Duodenal mucosa (tissue), 2 donors: ENCODE results near the gene GZMM.
A peak's percentile ranks its signal among the peaks of the same experiment; 100 is the strongest.

Experiments used
- H3K27ac ChIP-seq: one replicate; pipeline ENCODE4 v1.7.0; 2013; ENCODE audit warnings: low read depth, low read length
- H3K27me3 ChIP-seq, 2 donors: one replicate each; pipeline ENCODE4 v1.7.0; 2013; ENCODE audit warnings: low read length in 2 of 2, control low read depth in 1 of 2; ENCODE audit not compliant: insufficient read depth in 2 of 2, control insufficient read depth in 1 of 2
- H3K36me3 ChIP-seq, 2 donors: one replicate each; pipeline ENCODE4 v1.7.0; 2013; ENCODE audit warnings: low read length in 2 of 2, control low read depth in 1 of 2; ENCODE audit not compliant: insufficient read depth in 2 of 2, control insufficient read depth in 1 of 2
- H3K4me1 ChIP-seq, 2 donors: one replicate each; pipeline ENCODE4 v1.7.0; 2013; ENCODE audit warnings: low read length in 2 of 2, control low read depth in 1 of 2; ENCODE audit not compliant: insufficient read depth in 2 of 2, control insufficient read depth in 1 of 2
- H3K4me3 ChIP-seq, 2 donors: one replicate each; pipeline ENCODE4 v1.7.0; 2013; ENCODE audit warnings: low read length in 2 of 2, low read depth in 1 of 2
- H3K9ac ChIP-seq, 2 donors: one replicate each; pipeline ENCODE4 v1.7.0; 2013; ENCODE audit warnings: low read length in 2 of 2, low read depth in 1 of 2
- H3K9me3 ChIP-seq, 2 donors: one replicate each; pipeline ENCODE4 v1.7.0; 2013; ENCODE audit warnings: low read length in 2 of 2, control low read depth in 1 of 2; ENCODE audit not compliant: control insufficient read depth in 1 of 2

Gene GZMM

GRCh38 chr19:567296-567900 is 23.5 kb downstream of the GZMM start:
- no peak overlapping the region for H3K9ac ChIP-seq
- H3K27ac ChIP-seq: no peak overlapping the region
- peaks cover 0 to 9% of the 10 kb centered on the region in 2 donors for H3K4me1 ChIP-seq
- H3K4me3 ChIP-seq: no peak overlapping the region
- H3K27me3 ChIP-seq: no peaks in the 10 kb centered on the region
- no peaks in the 10 kb centered on the region for H3K9me3 ChIP-seq
- no peaks in the 10 kb centered on the region for H3K36me3 ChIP-seq

DNA sequence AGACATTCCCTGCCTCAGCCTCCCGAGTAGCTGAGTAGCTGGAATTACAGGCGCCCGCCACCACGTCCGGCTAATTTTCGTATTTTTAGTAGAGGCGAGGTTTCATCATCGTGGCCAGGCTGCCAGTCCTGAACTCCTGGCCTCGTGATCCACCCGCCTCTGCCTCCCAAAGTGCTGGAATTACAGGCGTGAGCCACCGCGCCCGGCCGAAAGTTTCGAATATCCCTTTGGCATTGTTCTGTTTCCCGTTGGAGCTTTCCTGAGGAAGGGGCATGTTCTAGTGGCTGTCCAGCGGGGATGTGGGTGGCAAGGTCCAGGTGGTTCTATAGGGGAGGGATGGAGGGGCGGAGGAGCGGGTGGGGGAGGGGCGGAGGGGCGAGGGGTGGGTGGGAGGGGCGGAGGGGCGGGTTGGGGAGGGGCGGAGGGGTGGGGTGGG is 26.4 kb downstream of the GZMM start:
- Histone ChIP-seq H3K4me1 (peaks cover 8 to 26% of the 10 kb centered on the region in 2 donors), H3K9ac (no peak overlapping the region), H3K27me3 (no peaks in the 10 kb centered on the region), H3K9me3 (no peaks in the 10 kb centered on the region), H3K27ac (no peak overlapping the region), H3K4me3 (no peak overlapping the region), H3K36me3 (no peaks in the 10 kb centered on the region)

DNA sequence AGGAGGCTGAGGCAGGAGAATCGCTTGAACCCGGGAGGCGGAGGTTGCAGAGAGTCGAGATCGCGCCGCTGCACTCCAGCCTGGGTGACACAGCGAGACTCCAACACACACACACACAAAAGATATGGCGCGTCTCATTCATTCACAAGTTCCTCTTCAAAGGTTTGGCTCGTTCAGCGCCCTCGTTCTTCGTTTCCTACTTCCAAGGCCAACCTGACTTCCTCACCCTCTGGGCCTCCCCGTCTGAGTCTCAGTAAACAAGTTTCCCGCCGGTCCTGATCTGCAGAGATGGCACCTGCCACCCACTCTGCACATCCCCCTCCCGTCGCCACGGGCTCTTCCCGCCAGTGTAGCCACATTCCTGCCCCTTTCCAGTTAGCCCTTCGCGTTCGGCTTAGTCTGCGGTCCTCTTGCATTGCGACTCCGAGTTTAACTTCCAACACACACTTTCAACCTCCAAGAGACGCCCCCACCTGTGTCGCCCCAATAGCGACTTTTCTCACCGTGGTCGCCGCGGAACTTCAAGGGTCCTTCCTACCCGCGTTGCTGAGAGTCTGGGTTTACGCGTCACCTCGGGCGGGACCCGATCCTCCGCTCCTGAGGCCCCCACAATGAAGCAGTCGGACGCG is 27.2 kb downstream of the GZMM start:
- no peaks in the 10 kb centered on the region for H3K27me3 ChIP-seq
- H3K9ac ChIP-seq: peak overlapping the region; percentile 40 to 76
- H3K27ac ChIP-seq: peak overlapping the region; percentile 33
- H3K4me1 ChIP-seq: peaks cover 12 to 32% of the 10 kb centered on the region in 2 donors
- H3K36me3 ChIP-seq: no peaks in the 10 kb centered on the region
- H3K4me3 ChIP-seq: peak overlapping the region; percentile 66 to 79
- H3K9me3 ChIP-seq: no peaks in the 10 kb centered on the region

DNA sequence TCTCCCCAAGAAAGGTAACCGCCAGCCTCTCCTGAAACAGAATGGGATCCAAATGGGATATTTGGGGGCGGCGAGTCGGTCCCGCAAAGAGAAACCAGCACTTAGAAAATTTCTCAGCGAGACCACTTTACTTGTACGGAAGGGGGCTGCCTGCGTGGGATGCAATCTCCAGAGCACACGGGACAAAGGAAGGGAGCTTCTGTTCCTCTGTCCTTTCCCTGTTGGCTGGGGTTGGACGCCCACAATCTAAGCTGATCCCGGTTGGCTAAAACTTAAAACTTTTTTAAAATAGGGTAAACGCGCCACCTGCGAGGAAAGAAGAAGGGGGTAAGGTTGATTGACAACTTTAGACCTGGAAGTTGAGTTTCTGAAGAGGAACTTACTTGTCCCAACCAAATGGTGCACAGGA is 27.7 kb downstream of the GZMM start:
- H3K9me3 ChIP-seq: no peaks in the 10 kb centered on the region
- peak overlapping the region; percentile 40 to 76 for H3K9ac ChIP-seq
- H3K36me3 ChIP-seq: peaks cover 0 to under 1% of the 10 kb centered on the region in 2 donors
- peak overlapping the region; percentile 33 for H3K27ac ChIP-seq
- peaks cover 14 to 35% of the 10 kb centered on the region in 2 donors for H3K4me1 ChIP-seq
- peak overlapping the region; percentile 66 to 79 for H3K4me3 ChIP-seq
- H3K27me3 ChIP-seq: no peaks in the 10 kb centered on the region

DNA sequence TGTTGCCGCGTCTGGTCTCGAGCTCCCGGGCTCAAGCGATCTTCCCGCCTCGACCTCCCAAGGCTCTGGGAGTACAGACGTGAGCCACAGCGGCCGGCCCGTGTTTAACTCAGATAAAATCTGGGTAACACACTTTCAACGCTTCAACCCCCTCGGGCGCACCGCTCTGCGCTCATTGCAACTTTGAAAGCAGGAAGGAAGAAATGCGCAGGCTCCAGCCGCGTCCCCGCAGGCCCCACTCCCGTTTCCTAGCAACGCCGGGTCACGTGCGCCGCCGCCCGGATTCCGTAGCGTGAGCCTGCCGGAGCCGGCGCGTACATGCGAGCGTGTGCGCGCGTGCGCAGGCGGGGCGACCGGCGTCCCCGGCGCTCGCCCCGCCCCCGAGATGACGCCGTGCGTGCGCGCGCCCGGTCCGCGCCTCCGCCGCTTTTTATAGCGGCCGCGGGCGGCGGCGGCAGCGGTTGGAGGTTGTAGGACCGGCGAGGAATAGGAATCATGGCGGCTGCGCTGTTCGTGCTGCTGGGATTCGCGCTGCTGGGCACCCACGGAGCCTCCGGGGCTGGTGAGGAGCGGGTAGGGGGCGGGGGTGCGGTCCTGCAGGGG is 28.4 kb downstream of the GZMM start, which contains the start of gene BSG:
TSS of gene BSG (plus strand) at position 457 of the 603 bp plus-strand sequence. CDS start at position 496, 39 bp downstream.
- Histone ChIP-seq H3K4me1 (peaks cover 14 to 35% of the 10 kb centered on the region in 2 donors), H3K36me3 (peaks cover 0 to 5% of the 10 kb centered on the region in 2 donors), H3K27ac (peak within 1 kb of the TSS; percentile 73), H3K4me3 (peak within 1 kb of the TSS; percentile 90 to 96), H3K9me3 (no peaks in the 10 kb centered on the region), H3K9ac (peak within 1 kb of the TSS; percentile 88 to 92), H3K27me3 (no peaks in the 10 kb centered on the region)

GRCh38 chr19:572743-573518 is 29.1 kb downstream of the GZMM start:
- peaks cover 14 to 35% of the 10 kb centered on the region in 2 donors for H3K4me1 ChIP-seq
- H3K36me3 ChIP-seq: peaks cover 0 to 5% of the 10 kb centered on the region in 2 donors
- no peaks in the 10 kb centered on the region for H3K9me3 ChIP-seq
- no peaks in the 10 kb centered on the region for H3K27me3 ChIP-seq
- peak overlapping the region; percentile 88 to 92 for H3K9ac ChIP-seq
- H3K27ac ChIP-seq: peak overlapping the region; percentile 70
- H3K4me3 ChIP-seq: peak overlapping the region; percentile 90 to 96

- Histone ChIP-seq H3K27me3 (no peaks in the 10 kb centered on the region), H3K27ac (peak overlapping the region; percentile 70), H3K4me3 (peak overlapping the region; percentile 90 to 96), H3K9me3 (no peaks in the 10 kb centered on the region), H3K36me3 (peaks cover 0 to 5% of the 10 kb centered on the region in 2 donors), H3K9ac (peak overlapping the region; percentile 88 to 92), H3K4me1 (peaks cover 14 to 35% of the 10 kb centered on the region in 2 donors)
Measured at GRCh38 chr19:573519-573825, 29.6 kb downstream of the GZMM start.

DNA sequence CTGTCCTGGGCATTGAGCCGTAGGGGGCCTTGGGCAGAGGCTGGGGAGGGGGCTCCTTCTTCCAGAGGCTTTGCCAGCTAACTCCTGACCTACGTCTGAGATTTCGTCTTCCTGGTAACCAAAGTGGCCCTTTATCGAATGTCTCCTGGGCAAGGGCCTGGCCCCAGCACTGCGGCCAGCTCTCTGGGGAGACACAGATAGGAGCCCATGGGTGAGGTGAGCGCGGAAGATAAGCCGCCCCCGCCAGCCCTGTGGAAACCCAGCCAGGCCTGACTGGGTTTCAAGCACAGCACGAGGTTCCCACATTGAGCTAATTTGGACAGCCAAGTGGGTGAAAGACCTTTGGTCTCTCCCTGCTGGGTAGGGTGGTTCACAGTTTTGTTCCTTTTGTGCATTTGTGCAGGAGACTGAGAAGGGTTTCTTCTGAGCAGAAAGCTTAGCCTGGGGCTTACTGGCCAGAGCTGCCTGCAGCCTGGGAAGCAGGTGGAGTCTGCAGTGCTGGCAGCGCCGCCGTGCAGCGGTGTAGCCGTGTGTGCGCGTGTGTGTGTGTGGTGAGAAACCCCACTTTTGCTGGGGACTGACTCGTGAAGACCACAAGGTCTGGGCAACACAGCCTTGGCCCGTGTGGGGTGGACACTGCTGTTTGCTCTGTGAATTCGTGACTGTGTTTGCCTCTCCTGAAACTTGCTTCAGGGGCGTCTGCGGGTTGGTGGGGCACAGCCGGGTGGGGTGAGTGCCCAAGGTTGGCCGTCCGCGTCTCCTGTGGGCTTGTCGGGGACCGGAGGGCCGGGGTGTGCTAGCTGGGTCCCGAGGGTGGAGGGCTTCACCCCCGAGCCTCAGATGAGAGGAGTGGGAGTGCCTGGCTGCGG is 31.0 kb downstream of the GZMM start:
- Histone ChIP-seq H3K4me1 (peaks cover 14 to 35% of the 10 kb centered on the region in 2 donors), H3K36me3 (peaks cover 0 to 7% of the 10 kb centered on the region in 2 donors), H3K4me3 (peak overlapping the region; percentile 62 to 66), H3K27me3 (no peaks in the 10 kb centered on the region), H3K9me3 (no peaks in the 10 kb centered on the region), H3K9ac (peak overlapping the region; percentile 25 to 27), H3K27ac (peak overlapping the region; percentile 30)
